Vagina (tissue), 2 donors: ENCODE measurements around the gene FAU. TPM values are rescaled to one million over a fixed set of nuclear protein-coding genes. Genes with fewer than 3 reads are reported as not detected.

Experiments
- DNase-seq, 2 donors: peaks; one replicate each; pipeline ENCODE4 v3.0.0-alpha.2; 2017; ENCODE audit errors: extremely low spot score in 2 of 2
- H3K27ac ChIP-seq: fragments of 200-600 bp; sonication (generic); one replicate; pipeline ENCODE4 v1.5.1; 2019
- H3K27me3 ChIP-seq: fragments of 200-600 bp; sonication (generic); one replicate; pipeline ENCODE4 v1.5.1; 2019
- H3K36me3 ChIP-seq, 2 donors: fragments of 200-600 bp; sonication (generic); one replicate each; pipeline ENCODE4 v1.5.1; 2017 to 2019
- H3K4me1 ChIP-seq: fragments of 200-600 bp; sonication (generic); one replicate; pipeline ENCODE4 v1.5.1; 2019
- H3K4me3 ChIP-seq, 2 donors: fragments of 200-600 bp; sonication (generic); 1 replicate in 1 of 2; 2 replicates in 1 of 2; pipeline ENCODE4 v1.5.1; 2016 to 2019
- H3K9me3 ChIP-seq: fragments of 200-600 bp; sonication (generic); one replicate; pipeline ENCODE4 v1.5.1; 2019
- CTCF ChIP-seq, 3 experiments: fragments of 450-650 bp in 2 of 3; fragments of 200-600 bp in 1 of 3; sonication (generic) in 1 of 3; IDR thresholded peaks; one replicate each; pipeline ENCODE4 v1.5.1; 2017 to 2019; ENCODE audit warnings: antibody characterized with exemption in 3 of 3, mild to moderate bottlenecking in 2 of 3, moderate library complexity in 2 of 3
- POLR2A ChIP-seq, 2 donors: fragments of 450-650 bp; IDR thresholded peaks; one replicate each; pipeline ENCODE4 v1.6.1; 2017; ENCODE audit warnings: antibody characterized with exemption in 2 of 2, mild to moderate bottlenecking in 2 of 2, moderate library complexity in 2 of 2
- POLR2AphosphoS5 ChIP-seq, 2 donors: sonication (generic); formaldehyde crosslinking; IDR thresholded peaks; one replicate each; pipeline ENCODE4 v1.9.0; 2017; ENCODE audit warnings: antibody characterized with exemption in 2 of 2, mild to moderate bottlenecking in 2 of 2, low read depth in 1 of 2; ENCODE audit not compliant: insufficient read depth in 1 of 2
- intact Hi-C: fragments of 100-400 bp; cut with DNase I; formaldehyde crosslinking; loops from one replicate; pipeline ENCODE4 v1.15.1; 2023
- total RNA-seq: library from RNA; depleted of rRNA; stranded (reverse); fragments of >200 nt; gene quantifications from one replicate; pipeline ENCODE4 v1.2.3, GENCODE V29; 2016

FAU gene
- total RNA-seq = 1,228 TPM

GRCh38 chr11:65121865-65122696, at the start of gene FAU, which contains the start of gene MRPL49:
Gene FAU (minus strand): TSS chr11:65122134. CDS start chr11:65121813, 321 bp downstream.
Gene MRPL49 (plus strand): TSS chr11:65122321. CDS start chr11:65122347, 26 bp downstream.
- peak within 1 kb of the TSS; percentile 84 for H3K27ac ChIP-seq
- no peaks in the 10 kb centered on the region for H3K27me3 ChIP-seq
- H3K9me3 ChIP-seq = no peaks in the 10 kb centered on the region
- peaks cover 33% of the 10 kb centered on the region for H3K4me1 ChIP-seq
- peak within 1 kb of the TSS; percentile 85 to 91 for H3K4me3 ChIP-seq
- TF ChIP-seq CTCF (IDR thresholded peaks at IDR 0.05) (peak in 1 of 3 experiments; percentile 25), POLR2AphosphoS5 (IDR thresholded peaks at IDR 0.05; ENCODE audit: insufficient read depth in 1 of 2, low read depth in 1 of 2) (peak; percentile 98 to 99), POLR2A (IDR thresholded peaks at IDR 0.05) (peak; percentile 64 to 82)
- H3K36me3 ChIP-seq = peaks cover 0 to 43% of the 10 kb centered on the region in 2 donors
- intact Hi-C loops = loop anchor here (10.0 kb wide), 1 partner anchor 203 kb away; no protein-coding TSS in a partner anchor
- peak in 1 of 2 donors; percentile 98 for DNase-seq

DNA sequence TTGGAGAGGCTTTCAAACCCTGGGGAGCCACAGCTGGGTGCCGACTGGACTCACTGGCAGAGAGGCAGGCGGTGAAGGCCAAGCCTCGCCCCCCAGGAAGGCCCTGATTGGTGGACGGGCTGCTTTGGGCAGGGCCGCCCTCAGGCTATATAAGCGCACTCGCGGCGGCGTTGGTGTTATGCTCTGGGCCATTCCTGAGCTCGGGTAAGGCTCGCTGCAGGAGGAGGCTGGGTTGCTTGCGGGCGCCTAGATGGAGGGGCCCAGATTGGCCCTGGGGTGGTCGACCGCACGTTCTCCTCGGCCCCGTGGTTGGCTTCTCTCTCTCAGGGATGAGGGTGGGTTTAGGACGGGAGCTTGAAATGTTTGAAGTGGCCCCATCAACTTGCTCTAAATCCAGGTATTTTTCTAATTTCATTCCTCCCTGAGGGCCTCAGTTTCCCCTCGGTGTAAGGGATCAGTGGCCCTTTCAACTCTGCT, 48.2 kb upstream of the FAU start, which contains the start of gene SPDYC:
TSS of gene SPDYC (plus strand) at position 176 of the 477 bp plus-strand sequence. CDS start 1,125 bp downstream, outside the sequence.
- TF ChIP-seq CTCF (IDR thresholded peaks at IDR 0.05) = no peak
- TF ChIP-seq POLR2A (IDR thresholded peaks at IDR 0.05) = no peak
- no peak for TF ChIP-seq POLR2AphosphoS5 (IDR thresholded peaks at IDR 0.05; ENCODE audit: insufficient read depth in 1 of 2, low read depth in 1 of 2)
- DNase-seq = no peak
- H3K27ac ChIP-seq = no peak within 1 kb of the TSS

GRCh38 chr11:65169164-65169641, 47.3 kb upstream of the FAU start:
- Histone ChIP-seq H3K9me3 (no peaks in the 10 kb centered on the region), H3K4me1 (no peaks in the 10 kb centered on the region), H3K27ac (no peak overlapping the region), H3K4me3 (no peak overlapping the region), H3K27me3 (no peaks in the 10 kb centered on the region), H3K36me3 (no peaks in the 10 kb centered on the region)
- TF ChIP-seq POLR2A (IDR thresholded peaks at IDR 0.05) (no peak), CTCF (IDR thresholded peaks at IDR 0.05) (no peak), POLR2AphosphoS5 (IDR thresholded peaks at IDR 0.05; ENCODE audit: insufficient read depth in 1 of 2, low read depth in 1 of 2) (no peak)
- intact Hi-C loops = no loop called here
- no peak for DNase-seq

More for the DNA sequence above, 48.2 kb upstream of the FAU start, which contains the start of gene SPDYC:
- H3K9me3 ChIP-seq = no peaks in the 10 kb centered on the region
- H3K4me3 ChIP-seq = no peak within 1 kb of the TSS
- H3K4me1 ChIP-seq = no peaks in the 10 kb centered on the region
- no peaks in the 10 kb centered on the region for H3K36me3 ChIP-seq
- intact Hi-C loops = no loop called here
- H3K27me3 ChIP-seq = no peaks in the 10 kb centered on the region

GRCh38 chr11:65167656-65168055, 45.7 kb upstream of the FAU start:
- TF ChIP-seq CTCF (IDR thresholded peaks at IDR 0.05) = no peak
- Histone ChIP-seq H3K27me3 (no peaks in the 10 kb centered on the region), H3K4me1 (no peaks in the 10 kb centered on the region), H3K27ac (no peak overlapping the region), H3K36me3 (no peaks in the 10 kb centered on the region), H3K4me3 (no peak overlapping the region), H3K9me3 (no peaks in the 10 kb centered on the region)
- intact Hi-C loops = no loop called here
- no peak for DNase-seq
